ENCODE results near the gene AACS. TPM values are rescaled to one million over a fixed set of nuclear protein-coding genes. Genes with fewer than 3 reads are reported as not detected.
A peak's percentile ranks its signal among the peaks of the same experiment; 100 is the strongest.

Gene AACS
- total RNA-seq, 1 experiment from 2014 or later, result 54.0 TPM

DNA sequence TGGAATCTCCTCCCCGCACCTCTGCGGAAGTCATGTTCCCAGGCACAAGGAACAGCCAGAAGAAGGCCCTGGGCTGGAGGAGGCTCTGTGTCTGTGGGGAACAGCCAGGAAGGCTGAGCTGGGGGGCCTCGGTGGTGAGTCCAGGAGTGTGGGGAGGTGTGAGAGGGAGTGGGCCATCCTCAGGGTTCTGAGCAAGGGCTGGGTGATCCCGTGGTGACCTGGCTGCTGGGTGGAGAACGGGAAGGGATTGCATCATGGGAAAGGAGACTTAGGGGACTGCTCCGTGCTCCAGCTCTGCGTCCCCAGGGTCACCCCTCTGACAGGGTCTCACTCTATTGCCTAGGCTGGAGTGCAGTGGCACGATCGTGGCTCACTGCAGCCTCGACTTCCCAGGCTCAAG is 13.8 kb downstream of the AACS start (continued):
- TF ChIP-seq, protein P1, sequence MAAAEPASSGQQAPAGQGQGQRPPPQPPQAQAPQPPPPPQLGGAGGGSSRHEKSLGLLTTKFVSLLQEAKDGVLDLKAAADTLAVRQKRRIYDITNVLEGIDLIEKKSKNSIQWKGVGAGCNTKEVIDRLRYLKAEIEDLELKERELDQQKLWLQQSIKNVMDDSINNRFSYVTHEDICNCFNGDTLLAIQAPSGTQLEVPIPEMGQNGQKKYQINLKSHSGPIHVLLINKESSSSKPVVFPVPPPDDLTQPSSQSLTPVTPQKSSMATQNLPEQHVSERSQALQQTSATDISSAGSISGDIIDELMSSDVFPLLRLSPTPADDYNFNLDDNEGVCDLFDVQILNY (CRISPR knock-in tag; IDR thresholded peaks at IDR 0.05), result no peak
- TF ChIP-seq, protein P2, sequence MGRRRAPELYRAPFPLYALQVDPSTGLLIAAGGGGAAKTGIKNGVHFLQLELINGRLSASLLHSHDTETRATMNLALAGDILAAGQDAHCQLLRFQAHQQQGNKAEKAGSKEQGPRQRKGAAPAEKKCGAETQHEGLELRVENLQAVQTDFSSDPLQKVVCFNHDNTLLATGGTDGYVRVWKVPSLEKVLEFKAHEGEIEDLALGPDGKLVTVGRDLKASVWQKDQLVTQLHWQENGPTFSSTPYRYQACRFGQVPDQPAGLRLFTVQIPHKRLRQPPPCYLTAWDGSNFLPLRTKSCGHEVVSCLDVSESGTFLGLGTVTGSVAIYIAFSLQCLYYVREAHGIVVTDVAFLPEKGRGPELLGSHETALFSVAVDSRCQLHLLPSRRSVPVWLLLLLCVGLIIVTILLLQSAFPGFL (CRISPR knock-in tag; IDR thresholded peaks at IDR 0.05; ENCODE audit: borderline replicate concordance), result no peak

DNA sequence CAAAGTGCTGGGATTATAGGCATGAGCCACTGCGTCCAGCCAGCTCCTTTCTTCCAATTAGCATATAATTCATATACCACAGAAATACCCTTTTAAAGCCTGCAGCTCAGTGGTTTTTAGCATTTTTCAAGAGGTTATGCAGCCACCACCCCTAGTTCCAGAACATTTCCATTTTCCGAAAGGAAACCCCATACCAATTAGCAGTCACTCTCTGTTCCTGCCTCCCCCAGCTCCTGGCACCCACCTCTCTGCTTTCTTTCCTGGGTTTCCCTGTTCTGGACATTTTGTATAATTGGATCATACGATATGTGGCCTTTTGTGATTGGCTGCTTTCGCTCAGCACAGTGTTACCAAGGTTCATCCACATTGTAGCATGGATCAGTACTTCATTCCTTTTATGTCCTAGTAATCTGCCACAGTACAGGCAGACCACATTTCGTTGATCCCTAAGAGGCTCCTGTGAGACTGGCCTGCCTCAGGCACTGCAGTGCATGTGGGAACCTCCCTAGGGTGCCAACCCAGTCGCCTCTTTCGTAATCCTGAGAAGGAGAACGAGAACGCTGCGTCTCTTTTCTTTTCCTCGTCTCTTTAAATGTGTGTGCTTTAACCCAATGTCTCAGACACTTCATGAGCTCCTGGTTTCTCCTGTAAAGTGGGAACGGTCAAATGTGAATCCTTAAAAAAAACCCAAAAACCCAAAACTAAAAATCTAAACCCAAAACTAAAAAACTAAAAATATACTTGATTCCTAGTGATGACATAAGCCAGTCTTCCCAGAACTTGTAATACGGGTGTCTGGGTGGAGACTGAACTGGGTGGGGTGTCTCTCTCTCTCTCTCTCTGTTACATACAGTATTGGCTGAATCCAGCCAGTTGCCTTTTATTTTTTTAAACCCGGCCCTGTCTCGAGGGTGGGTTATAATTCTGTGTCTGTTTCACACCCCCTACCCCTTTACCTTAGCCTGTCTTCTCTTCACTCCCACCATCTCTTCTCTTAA is 14.7 kb downstream of the AACS start:
- CTCF ChIA-PET, result interaction anchor here (0.7 kb wide), 2 partner anchors 15 to 139 kb away, joined by 3 read pairs; partner anchors contain the start of gene AACS

More for the DNA sequence above, 14.7 kb downstream of the AACS start:
- POLR2A ChIA-PET, result no interaction called here
- no peaks in the 10 kb centered on the region for H3K27me3 Mint-ChIP-seq (ENCODE audit: low read depth)
- H3K27ac Mint-ChIP-seq, result peak overlapping the region; percentile 91; the same call in 1 of the 2 replicates
- H3K9me3 Mint-ChIP-seq, result no peaks in the 10 kb centered on the region
- ATAC-seq, result no peak
- TF ChIP-seq ZNF396 (CRISPR knock-in tag; IDR thresholded peaks at IDR 0.05; ENCODE audit: borderline replicate concordance) (no peak), TEAD4 (CRISPR knock-in tag; IDR thresholded peaks at IDR 0.05) (no peak), SP1 (CRISPR knock-in tag; conservative IDR thresholded peaks at IDR 0.05) (no peak), ETV6 (CRISPR knock-in tag; IDR thresholded peaks at IDR 0.05) (no peak), NFE2L1 (CRISPR knock-in tag; IDR thresholded peaks at IDR 0.05) (no peak), FOXJ3 (CRISPR knock-in tag; IDR thresholded peaks at IDR 0.05; ENCODE audit: borderline replicate concordance) (no peak), NFYB (CRISPR knock-in tag; conservative IDR thresholded peaks at IDR 0.05; ENCODE audit: low read depth) (no peak), NFATC4 (CRISPR knock-in tag; IDR thresholded peaks at IDR 0.05) (no peak), PRRX2 (CRISPR knock-in tag; IDR thresholded peaks at IDR 0.05) (no peak), TP53 (CRISPR knock-in tag; IDR thresholded peaks at IDR 0.05) (no peak), NR2C2 (CRISPR knock-in tag; IDR thresholded peaks at IDR 0.05) (no peak), ZNF121 (CRISPR knock-in tag; IDR thresholded peaks at IDR 0.05) (no peak), TCF7 (CRISPR knock-in tag; IDR thresholded peaks at IDR 0.05; ENCODE audit: low read depth) (no peak), RELA (CRISPR knock-in tag; IDR thresholded peaks at IDR 0.05; ENCODE audit: borderline replicate concordance) (no peak), SOX15 (CRISPR knock-in tag; IDR thresholded peaks at IDR 0.05) (no peak), JUN (CRISPR knock-in tag; IDR thresholded peaks at IDR 0.05) (no peak)
- TF ChIP-seq, protein P3, sequence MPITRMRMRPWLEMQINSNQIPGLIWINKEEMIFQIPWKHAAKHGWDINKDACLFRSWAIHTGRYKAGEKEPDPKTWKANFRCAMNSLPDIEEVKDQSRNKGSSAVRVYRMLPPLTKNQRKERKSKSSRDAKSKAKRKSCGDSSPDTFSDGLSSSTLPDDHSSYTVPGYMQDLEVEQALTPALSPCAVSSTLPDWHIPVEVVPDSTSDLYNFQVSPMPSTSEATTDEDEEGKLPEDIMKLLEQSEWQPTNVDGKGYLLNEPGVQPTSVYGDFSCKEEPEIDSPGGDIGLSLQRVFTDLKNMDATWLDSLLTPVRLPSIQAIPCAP (CRISPR knock-in tag; IDR thresholded peaks at IDR 0.05), result no peak
- TF ChIP-seq, protein P4, sequence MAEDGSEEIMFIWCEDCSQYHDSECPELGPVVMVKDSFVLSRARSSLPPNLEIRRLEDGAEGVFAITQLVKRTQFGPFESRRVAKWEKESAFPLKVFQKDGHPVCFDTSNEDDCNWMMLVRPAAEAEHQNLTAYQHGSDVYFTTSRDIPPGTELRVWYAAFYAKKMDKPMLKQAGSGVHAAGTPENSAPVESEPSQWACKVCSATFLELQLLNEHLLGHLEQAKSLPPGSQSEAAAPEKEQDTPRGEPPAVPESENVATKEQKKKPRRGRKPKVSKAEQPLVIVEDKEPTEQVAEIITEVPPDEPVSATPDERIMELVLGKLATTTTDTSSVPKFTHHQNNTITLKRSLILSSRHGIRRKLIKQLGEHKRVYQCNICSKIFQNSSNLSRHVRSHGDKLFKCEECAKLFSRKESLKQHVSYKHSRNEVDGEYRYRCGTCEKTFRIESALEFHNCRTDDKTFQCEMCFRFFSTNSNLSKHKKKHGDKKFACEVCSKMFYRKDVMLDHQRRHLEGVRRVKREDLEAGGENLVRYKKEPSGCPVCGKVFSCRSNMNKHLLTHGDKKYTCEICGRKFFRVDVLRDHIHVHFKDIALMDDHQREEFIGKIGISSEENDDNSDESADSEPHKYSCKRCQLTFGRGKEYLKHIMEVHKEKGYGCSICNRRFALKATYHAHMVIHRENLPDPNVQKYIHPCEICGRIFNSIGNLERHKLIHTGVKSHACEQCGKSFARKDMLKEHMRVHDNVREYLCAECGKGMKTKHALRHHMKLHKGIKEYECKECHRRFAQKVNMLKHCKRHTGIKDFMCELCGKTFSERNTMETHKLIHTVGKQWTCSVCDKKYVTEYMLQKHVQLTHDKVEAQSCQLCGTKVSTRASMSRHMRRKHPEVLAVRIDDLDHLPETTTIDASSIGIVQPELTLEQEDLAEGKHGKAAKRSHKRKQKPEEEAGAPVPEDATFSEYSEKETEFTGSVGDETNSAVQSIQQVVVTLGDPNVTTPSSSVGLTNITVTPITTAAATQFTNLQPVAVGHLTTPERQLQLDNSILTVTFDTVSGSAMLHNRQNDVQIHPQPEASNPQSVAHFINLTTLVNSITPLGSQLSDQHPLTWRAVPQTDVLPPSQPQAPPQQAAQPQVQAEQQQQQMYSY (CRISPR knock-in tag; IDR thresholded peaks at IDR 0.05), result no peak
- TF ChIP-seq, protein P5, sequence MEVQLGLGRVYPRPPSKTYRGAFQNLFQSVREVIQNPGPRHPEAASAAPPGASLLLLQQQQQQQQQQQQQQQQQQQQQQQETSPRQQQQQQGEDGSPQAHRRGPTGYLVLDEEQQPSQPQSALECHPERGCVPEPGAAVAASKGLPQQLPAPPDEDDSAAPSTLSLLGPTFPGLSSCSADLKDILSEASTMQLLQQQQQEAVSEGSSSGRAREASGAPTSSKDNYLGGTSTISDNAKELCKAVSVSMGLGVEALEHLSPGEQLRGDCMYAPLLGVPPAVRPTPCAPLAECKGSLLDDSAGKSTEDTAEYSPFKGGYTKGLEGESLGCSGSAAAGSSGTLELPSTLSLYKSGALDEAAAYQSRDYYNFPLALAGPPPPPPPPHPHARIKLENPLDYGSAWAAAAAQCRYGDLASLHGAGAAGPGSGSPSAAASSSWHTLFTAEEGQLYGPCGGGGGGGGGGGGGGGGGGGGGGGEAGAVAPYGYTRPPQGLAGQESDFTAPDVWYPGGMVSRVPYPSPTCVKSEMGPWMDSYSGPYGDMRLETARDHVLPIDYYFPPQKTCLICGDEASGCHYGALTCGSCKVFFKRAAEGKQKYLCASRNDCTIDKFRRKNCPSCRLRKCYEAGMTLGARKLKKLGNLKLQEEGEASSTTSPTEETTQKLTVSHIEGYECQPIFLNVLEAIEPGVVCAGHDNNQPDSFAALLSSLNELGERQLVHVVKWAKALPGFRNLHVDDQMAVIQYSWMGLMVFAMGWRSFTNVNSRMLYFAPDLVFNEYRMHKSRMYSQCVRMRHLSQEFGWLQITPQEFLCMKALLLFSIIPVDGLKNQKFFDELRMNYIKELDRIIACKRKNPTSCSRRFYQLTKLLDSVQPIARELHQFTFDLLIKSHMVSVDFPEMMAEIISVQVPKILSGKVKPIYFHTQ (CRISPR knock-in tag; IDR thresholded peaks at IDR 0.05), result no peak
- H3K36me3 Mint-ChIP-seq, result peaks cover 63% of the 10 kb centered on the region
- no peak overlapping the region for H3K4me3 Mint-ChIP-seq
- no peaks in the 10 kb centered on the region for H3K4me1 Mint-ChIP-seq
- no peak for DNase-seq (ENCODE audit: low spot score)

All from WTC11 (cell line).